ENCODE measurements around the gene HOXC10. TPM values are rescaled to one million over a fixed set of nuclear protein-coding genes. Genes with fewer than 3 reads are reported as not detected.

The HOXC10 gene
- total RNA-seq, 1 experiment from 2014 or later, result not detected

DNA sequence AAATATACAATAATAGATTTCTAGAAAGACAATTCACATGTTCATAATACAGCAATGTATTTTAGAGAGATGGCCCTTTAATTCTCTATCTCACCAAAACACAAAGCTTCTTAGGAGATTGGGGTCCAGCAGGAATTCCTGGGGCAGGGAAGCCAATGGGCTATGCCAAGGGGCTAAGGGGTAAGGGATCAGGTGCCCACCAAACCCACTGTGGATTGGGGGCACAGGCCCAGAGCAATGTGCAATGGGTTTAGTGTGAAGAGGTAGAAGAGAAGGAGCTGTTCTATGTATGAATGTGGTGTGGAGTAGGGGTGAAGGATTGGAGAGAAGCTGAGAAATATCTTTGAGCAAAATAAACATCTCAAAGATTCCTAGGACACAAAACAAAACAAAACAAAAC lies 43.8 kb upstream of the HOXC10 start (continued):
- TF ChIP-seq PREB (CRISPR knock-in tag; IDR thresholded peaks at IDR 0.05; ENCODE audit: borderline replicate concordance), result no peak
- TF ChIP-seq GTF2I (CRISPR knock-in tag; conservative IDR thresholded peaks at IDR 0.05), result no peak
- TF ChIP-seq ELF4 (CRISPR knock-in tag; IDR thresholded peaks at IDR 0.05; ENCODE audit: low read depth), result no peak
- TF ChIP-seq ZNF232 (CRISPR knock-in tag; IDR thresholded peaks at IDR 0.05), result no peak

DNA sequence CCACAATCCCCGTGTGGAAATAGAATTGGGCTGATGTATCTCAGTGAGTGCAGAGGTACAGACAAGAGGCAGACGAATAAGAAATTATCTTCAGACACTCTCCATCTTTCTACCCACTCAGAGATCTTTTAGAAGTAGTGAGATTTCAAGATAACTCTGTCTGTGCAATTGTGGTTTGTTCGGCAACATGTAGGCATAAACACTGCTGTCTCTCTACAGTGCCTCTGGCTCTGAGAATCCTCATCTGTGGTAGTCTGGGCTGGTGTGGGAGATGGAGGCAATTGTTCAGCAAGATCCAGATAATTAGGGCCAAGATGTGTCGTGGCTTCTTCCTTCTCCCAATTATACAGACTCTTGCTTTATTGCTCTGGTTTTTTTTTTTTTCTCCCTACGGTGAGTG lies 43.2 kb upstream of the HOXC10 start:
- ChIA-PET CTCF (no interaction called here), POLR2A (no interaction called here)
- peaks cover 99% of the 10 kb centered on the region for H3K27me3 Mint-ChIP-seq (ENCODE audit: low read depth)
- H3K4me1 Mint-ChIP-seq, result peaks cover 16% of the 10 kb centered on the region
- TF ChIP-seq FOXJ3 (CRISPR knock-in tag; IDR thresholded peaks at IDR 0.05; ENCODE audit: borderline replicate concordance) (no peak), MXD4 (CRISPR knock-in tag; IDR thresholded peaks at IDR 0.05; ENCODE audit: borderline replicate concordance) (no peak), FOXP1 (CRISPR knock-in tag; IDR thresholded peaks at IDR 0.05; ENCODE audit: borderline replicate concordance) (no peak), RORB (CRISPR knock-in tag; IDR thresholded peaks at IDR 0.05) (no peak), GTF2I (CRISPR knock-in tag; conservative IDR thresholded peaks at IDR 0.05) (no peak), CREB1 (CRISPR knock-in tag; IDR thresholded peaks at IDR 0.05) (no peak), NR2C2 (CRISPR knock-in tag; IDR thresholded peaks at IDR 0.05) (no peak), CDX4 (CRISPR knock-in tag; IDR thresholded peaks at IDR 0.05; ENCODE audit: borderline replicate concordance) (no peak), IRF2 (CRISPR knock-in tag; IDR thresholded peaks at IDR 0.05; ENCODE audit: borderline replicate concordance, low read depth) (no peak), KAT7 (CRISPR knock-in tag; IDR thresholded peaks at IDR 0.05; ENCODE audit: borderline replicate concordance) (no peak), NR1H2 (CRISPR knock-in tag; IDR thresholded peaks at IDR 0.05) (no peak), ZNF425 (CRISPR knock-in tag; conservative IDR thresholded peaks at IDR 0.05) (no peak)
- TF ChIP-seq, protein P1, sequence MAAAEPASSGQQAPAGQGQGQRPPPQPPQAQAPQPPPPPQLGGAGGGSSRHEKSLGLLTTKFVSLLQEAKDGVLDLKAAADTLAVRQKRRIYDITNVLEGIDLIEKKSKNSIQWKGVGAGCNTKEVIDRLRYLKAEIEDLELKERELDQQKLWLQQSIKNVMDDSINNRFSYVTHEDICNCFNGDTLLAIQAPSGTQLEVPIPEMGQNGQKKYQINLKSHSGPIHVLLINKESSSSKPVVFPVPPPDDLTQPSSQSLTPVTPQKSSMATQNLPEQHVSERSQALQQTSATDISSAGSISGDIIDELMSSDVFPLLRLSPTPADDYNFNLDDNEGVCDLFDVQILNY (CRISPR knock-in tag; IDR thresholded peaks at IDR 0.05), result no peak
- no peaks in the 10 kb centered on the region for H3K9me3 Mint-ChIP-seq
- H3K27ac Mint-ChIP-seq, result no peak overlapping the region
- no peak overlapping the region for H3K4me3 Mint-ChIP-seq
- ATAC-seq (no peak), DNase-seq (ENCODE audit: low spot score) (no peak)
- no peaks in the 10 kb centered on the region for H3K36me3 Mint-ChIP-seq

- Mint-ChIP-seq H3K27ac (no peak overlapping the region), H3K4me3 (no peak overlapping the region), H3K4me1 (peaks cover 16% of the 10 kb centered on the region), H3K36me3 (no peaks in the 10 kb centered on the region), H3K27me3 (ENCODE audit: low read depth) (peaks cover 99% of the 10 kb centered on the region), H3K9me3 (no peaks in the 10 kb centered on the region)
- no peak for ATAC-seq
- ChIA-PET POLR2A (no interaction called here), CTCF (no interaction called here)
- DNase-seq (ENCODE audit: low spot score), result no peak
- TF ChIP-seq ZNF219 (CRISPR knock-in tag; IDR thresholded peaks at IDR 0.05; ENCODE audit: borderline replicate concordance) (no peak), MLX (CRISPR knock-in tag; IDR thresholded peaks at IDR 0.05) (no peak), TEAD4 (CRISPR knock-in tag; IDR thresholded peaks at IDR 0.05) (no peak)
- TF ChIP-seq, protein P2, sequence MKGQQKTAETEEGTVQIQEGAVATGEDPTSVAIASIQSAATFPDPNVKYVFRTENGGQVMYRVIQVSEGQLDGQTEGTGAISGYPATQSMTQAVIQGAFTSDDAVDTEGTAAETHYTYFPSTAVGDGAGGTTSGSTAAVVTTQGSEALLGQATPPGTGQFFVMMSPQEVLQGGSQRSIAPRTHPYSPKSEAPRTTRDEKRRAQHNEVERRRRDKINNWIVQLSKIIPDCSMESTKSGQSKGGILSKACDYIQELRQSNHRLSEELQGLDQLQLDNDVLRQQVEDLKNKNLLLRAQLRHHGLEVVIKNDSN (CRISPR knock-in tag; IDR thresholded peaks at IDR 0.05), result no peak
- TF ChIP-seq, protein P3, sequence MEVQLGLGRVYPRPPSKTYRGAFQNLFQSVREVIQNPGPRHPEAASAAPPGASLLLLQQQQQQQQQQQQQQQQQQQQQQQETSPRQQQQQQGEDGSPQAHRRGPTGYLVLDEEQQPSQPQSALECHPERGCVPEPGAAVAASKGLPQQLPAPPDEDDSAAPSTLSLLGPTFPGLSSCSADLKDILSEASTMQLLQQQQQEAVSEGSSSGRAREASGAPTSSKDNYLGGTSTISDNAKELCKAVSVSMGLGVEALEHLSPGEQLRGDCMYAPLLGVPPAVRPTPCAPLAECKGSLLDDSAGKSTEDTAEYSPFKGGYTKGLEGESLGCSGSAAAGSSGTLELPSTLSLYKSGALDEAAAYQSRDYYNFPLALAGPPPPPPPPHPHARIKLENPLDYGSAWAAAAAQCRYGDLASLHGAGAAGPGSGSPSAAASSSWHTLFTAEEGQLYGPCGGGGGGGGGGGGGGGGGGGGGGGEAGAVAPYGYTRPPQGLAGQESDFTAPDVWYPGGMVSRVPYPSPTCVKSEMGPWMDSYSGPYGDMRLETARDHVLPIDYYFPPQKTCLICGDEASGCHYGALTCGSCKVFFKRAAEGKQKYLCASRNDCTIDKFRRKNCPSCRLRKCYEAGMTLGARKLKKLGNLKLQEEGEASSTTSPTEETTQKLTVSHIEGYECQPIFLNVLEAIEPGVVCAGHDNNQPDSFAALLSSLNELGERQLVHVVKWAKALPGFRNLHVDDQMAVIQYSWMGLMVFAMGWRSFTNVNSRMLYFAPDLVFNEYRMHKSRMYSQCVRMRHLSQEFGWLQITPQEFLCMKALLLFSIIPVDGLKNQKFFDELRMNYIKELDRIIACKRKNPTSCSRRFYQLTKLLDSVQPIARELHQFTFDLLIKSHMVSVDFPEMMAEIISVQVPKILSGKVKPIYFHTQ (CRISPR knock-in tag; IDR thresholded peaks at IDR 0.05), result no peak
These were observed 42.4 kb upstream of the HOXC10 start for GRCh38 chr12:53942467-53942997.
